Measurements from ENCODE around the gene METTL16.

DNA sequence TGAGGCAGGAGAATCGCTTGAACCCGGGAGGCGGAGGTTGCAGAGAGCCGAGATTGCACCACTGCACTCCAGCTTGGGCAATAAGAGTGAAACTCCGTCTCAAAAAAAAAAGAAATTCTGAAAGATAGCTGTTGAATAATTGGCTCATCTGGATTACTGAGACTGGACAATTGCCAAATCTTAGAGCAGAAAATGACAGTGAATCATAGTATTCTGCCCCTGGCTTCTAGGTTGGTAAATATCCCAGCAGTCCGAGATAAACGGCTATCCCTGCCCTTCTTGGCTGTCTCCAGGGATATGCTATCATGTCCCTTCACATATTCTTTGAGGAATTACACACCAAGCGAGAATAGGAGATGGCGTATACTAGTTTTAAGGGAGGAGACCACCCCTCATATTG is 35.5 kb upstream of the METTL16 start:
- TF ChIP-seq, protein P1, sequence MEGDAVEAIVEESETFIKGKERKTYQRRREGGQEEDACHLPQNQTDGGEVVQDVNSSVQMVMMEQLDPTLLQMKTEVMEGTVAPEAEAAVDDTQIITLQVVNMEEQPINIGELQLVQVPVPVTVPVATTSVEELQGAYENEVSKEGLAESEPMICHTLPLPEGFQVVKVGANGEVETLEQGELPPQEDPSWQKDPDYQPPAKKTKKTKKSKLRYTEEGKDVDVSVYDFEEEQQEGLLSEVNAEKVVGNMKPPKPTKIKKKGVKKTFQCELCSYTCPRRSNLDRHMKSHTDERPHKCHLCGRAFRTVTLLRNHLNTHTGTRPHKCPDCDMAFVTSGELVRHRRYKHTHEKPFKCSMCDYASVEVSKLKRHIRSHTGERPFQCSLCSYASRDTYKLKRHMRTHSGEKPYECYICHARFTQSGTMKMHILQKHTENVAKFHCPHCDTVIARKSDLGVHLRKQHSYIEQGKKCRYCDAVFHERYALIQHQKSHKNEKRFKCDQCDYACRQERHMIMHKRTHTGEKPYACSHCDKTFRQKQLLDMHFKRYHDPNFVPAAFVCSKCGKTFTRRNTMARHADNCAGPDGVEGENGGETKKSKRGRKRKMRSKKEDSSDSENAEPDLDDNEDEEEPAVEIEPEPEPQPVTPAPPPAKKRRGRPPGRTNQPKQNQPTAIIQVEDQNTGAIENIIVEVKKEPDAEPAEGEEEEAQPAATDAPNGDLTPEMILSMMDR (IDR thresholded peaks at IDR 0.05): no peak
- TF ChIP-seq POLR2AphosphoS5 (IDR thresholded peaks at IDR 0.05): no peak
